Right lobe of liver (tissue), 4 donors: ENCODE measurements around the gene CTNND2.

Experiments
- POLR2A ChIP-seq: fragments of 450-650 bp; IDR thresholded peaks from one replicate; pipeline ENCODE4 v1.6.1; 2017; ENCODE audit warnings: antibody characterized with exemption, mild to moderate bottlenecking
- TF ChIP-seq, protein P1 (sequence below), 4 donors: fragments of 200-600 bp in 3 of 4; fragments of 450-650 bp in 1 of 4; IDR thresholded peaks; one replicate each; pipeline versions ENCODE4 v1.5.1 to v1.8.0; 2016 to 2022; ENCODE audit warnings: antibody characterized with exemption in 4 of 4, mild to moderate bottlenecking in 2 of 4
- donor health status: DM: no; HTN: no; CAD: no.
- donor health status: DM: no; HTN: no; CAD: no.
- donor health status: DM: no; HTN: yes; CAD: no.

DNA sequence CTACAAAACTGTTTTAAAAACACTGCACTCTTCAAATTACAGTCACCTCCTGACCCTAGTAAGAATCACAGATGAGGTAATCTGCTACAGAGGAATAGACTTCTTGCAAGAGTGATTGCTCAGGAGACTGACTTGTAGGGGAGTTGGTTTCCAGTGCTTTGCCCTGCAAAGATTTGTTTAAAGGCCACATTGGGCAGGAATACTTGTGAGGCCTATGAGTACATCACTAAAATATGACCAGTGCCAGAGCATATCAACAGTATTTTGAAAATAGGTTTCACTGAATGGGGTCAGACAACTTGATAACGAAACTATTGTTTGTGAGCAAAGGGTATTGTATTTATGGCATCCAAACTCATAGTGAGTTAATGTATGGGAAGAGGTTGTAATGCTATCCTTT is 21.5 kb upstream of the CTNND2 start:
- no peak for TF ChIP-seq POLR2A
- TF ChIP-seq, protein P1, sequence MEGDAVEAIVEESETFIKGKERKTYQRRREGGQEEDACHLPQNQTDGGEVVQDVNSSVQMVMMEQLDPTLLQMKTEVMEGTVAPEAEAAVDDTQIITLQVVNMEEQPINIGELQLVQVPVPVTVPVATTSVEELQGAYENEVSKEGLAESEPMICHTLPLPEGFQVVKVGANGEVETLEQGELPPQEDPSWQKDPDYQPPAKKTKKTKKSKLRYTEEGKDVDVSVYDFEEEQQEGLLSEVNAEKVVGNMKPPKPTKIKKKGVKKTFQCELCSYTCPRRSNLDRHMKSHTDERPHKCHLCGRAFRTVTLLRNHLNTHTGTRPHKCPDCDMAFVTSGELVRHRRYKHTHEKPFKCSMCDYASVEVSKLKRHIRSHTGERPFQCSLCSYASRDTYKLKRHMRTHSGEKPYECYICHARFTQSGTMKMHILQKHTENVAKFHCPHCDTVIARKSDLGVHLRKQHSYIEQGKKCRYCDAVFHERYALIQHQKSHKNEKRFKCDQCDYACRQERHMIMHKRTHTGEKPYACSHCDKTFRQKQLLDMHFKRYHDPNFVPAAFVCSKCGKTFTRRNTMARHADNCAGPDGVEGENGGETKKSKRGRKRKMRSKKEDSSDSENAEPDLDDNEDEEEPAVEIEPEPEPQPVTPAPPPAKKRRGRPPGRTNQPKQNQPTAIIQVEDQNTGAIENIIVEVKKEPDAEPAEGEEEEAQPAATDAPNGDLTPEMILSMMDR (IDR thresholded peaks at IDR 0.05): no peak
